Endothelial cell of umbilical vein (primary cell): Measurements from ENCODE around the gene WDR36. TPM values are rescaled to one million over a fixed set of nuclear protein-coding genes. Genes with fewer than 3 reads are reported as not detected.

ENCODE experiments used
- BruUV-seq: library from RNA; stranded (reverse); fragments of 400-500 nt; replicated peaks from 2 replicates; lab custom pipeline; 2021; lab: Mats Ljungman, UMichigan
- CTCF ChIA-PET: fragments of 300-600, 350-600 bp; sonication (Branson Sonifier 250); formaldehyde crosslinking; loops from one replicate; lab custom pipeline; 2021; ENCODE audit warnings: antibody characterized with exemption, inconsistent platforms; lab: Charles Lee
- POLR2A ChIA-PET: fragments of 300-600, 350-600 bp; sonication (Branson Sonifier 250); formaldehyde crosslinking; loops from one replicate; lab custom pipeline; 2021; ENCODE audit warnings: antibody characterized with exemption, inconsistent platforms; lab: Charles Lee
- DNase-seq: peaks from one replicate; pipeline ENCODE4 v3.0.0-alpha.2; 2011; ENCODE audit warnings: low read depth, low spot score
- FAIRE-seq: peaks from 2 replicates; lab custom pipeline; 2011; peaks lifted over from hg19 to GRCh38; lab: Jason Lieb, UNC
- H2AFZ ChIP-seq: 2 replicates; pipeline ENCODE4 v1.6.0; 2012; ENCODE audit warnings: low read depth, low read length, control low read depth, inconsistent platforms
- H3K27ac ChIP-seq: 2 replicates; pipeline ENCODE4 v1.5.1; 2011; ENCODE audit warnings: low read depth, mild to moderate bottlenecking, control low read depth, low read length, moderate library complexity; ENCODE audit not compliant: insufficient read depth
- H3K27me3 ChIP-seq, 2 experiments: 2 replicates each; pipeline versions ENCODE4 v1.6.0 to v1.6.1; 2011; ENCODE audit warnings: low read length in 2 of 2, mixed read lengths in 1 of 2; ENCODE audit not compliant: control insufficient read depth in 2 of 2, insufficient read depth in 2 of 2
- H3K36me3 ChIP-seq, 2 experiments: 2 replicates in 1 of 2; 3 replicates in 1 of 2; pipeline ENCODE4 v1.5.1; 2011; ENCODE audit warnings: low read length in 2 of 2, mild to moderate bottlenecking in 1 of 2, moderate library complexity in 1 of 2; ENCODE audit not compliant: control insufficient read depth in 2 of 2, insufficient read depth in 2 of 2; ENCODE audit errors: extremely low read depth in 1 of 2
- H3K4me1 ChIP-seq: 3 replicates; pipeline ENCODE4 v1.5.1; 2011; ENCODE audit warnings: mild to moderate bottlenecking, low read length; ENCODE audit not compliant: control insufficient read depth, insufficient read depth; ENCODE audit errors: extremely low read depth
- H3K4me2 ChIP-seq: 2 replicates; pipeline ENCODE4 v1.6.1; 2011; ENCODE audit warnings: low read length, control low read depth, mixed read lengths; ENCODE audit not compliant: insufficient read depth
- H3K4me3 ChIP-seq, 3 experiments: fragments of 200-600 bp in 1 of 3; sonication (generic), shearing (Covaris generic) in 1 of 3; replicated peaks in 1 of 3; 2 replicates each; pipeline ENCODE4 v1.5.1; 2011 to 2016; ENCODE audit warnings: control low read depth in 3 of 3, low read length in 3 of 3, mild to moderate bottlenecking in 2 of 3, inconsistent platforms in 1 of 3, low read depth in 1 of 3, moderate library complexity in 1 of 3; ENCODE audit not compliant: insufficient read depth in 1 of 3
- H3K79me2 ChIP-seq: 2 replicates; pipeline ENCODE4 v1.6.0; 2012; ENCODE audit warnings: low read length, inconsistent platforms; ENCODE audit not compliant: control insufficient read depth, insufficient read depth
- H3K9ac ChIP-seq: replicated peaks from 2 replicates; pipeline ENCODE3; 2011; ENCODE audit warnings: low read length, control low read depth; ENCODE audit not compliant: insufficient read depth; ENCODE audit errors: extremely low read depth
- H3K9me1 ChIP-seq: replicated peaks from 3 replicates; pipeline ENCODE4 v1.6.0; 2011; ENCODE audit warnings: mild to moderate bottlenecking, low read length; ENCODE audit not compliant: control insufficient read depth, insufficient read depth; ENCODE audit errors: extremely low read depth
- H3K9me3 ChIP-seq: replicated peaks from 2 replicates; pipeline ENCODE4 v1.5.1; 2012; ENCODE audit warnings: low read length, inconsistent platforms; ENCODE audit not compliant: control insufficient read depth, insufficient read depth
- H4K20me1 ChIP-seq: replicated peaks from 2 replicates; pipeline ENCODE3; 2011; ENCODE audit warnings: mild to moderate bottlenecking, low read length; ENCODE audit not compliant: control insufficient read depth, insufficient read depth; ENCODE audit errors: extremely low read depth
- EZH2 ChIP-seq: IDR thresholded peaks from 2 replicates; pipeline ENCODE4 v1.6.1; 2012; ENCODE audit warnings: borderline replicate concordance, low read depth, mild to moderate bottlenecking, moderate library complexity, low read length, inconsistent platforms; ENCODE audit not compliant: severe bottlenecking
- FOS ChIP-seq: IDR thresholded peaks from 2 replicates; pipeline ENCODE4 v1.6.1; 2011; ENCODE audit warnings: mild to moderate bottlenecking, low read length, moderate library complexity, borderline replicate concordance; ENCODE audit not compliant: insufficient read depth
- GATA2 ChIP-seq: IDR thresholded peaks from 2 replicates; pipeline ENCODE4 v1.7.0; 2011; ENCODE audit warnings: low read depth, mild to moderate bottlenecking, moderate library complexity, mixed read lengths, low read length; ENCODE audit not compliant: insufficient read length, insufficient read depth
- JUN ChIP-seq: IDR thresholded peaks from 2 replicates; pipeline ENCODE4 v1.6.1; 2011; ENCODE audit warnings: borderline replicate concordance, low read depth; ENCODE audit not compliant: insufficient read length, insufficient read depth
- MAX ChIP-seq: IDR thresholded peaks from 2 replicates; pipeline ENCODE4 v1.6.1; 2011; ENCODE audit not compliant: insufficient read depth, insufficient read length
- MYC ChIP-seq: IDR thresholded peaks from one replicate; pipeline ENCODE4 v1.6.1; 2011; ENCODE audit warnings: mild to moderate bottlenecking, low read depth, low read length
- POLR2A ChIP-seq: IDR thresholded peaks from 2 replicates; pipeline ENCODE4 v1.6.1; 2012; ENCODE audit warnings: low read depth, mild to moderate bottlenecking, control low read depth, low read length
- POLR2AphosphoS5 ChIP-seq: IDR thresholded peaks from 2 replicates; pipeline ENCODE4 v1.6.1; 2012; ENCODE audit warnings: low read depth, mild to moderate bottlenecking, control low read depth, low read length, moderate library complexity; ENCODE audit not compliant: insufficient read depth
- dilution Hi-C: fragments of 300-500 bp; cut with MboI; formaldehyde crosslinking; loops from one replicate; pipeline ENCODE4 v1.15.0; 2019; ENCODE audit warnings: low sequenced_read_pairs; ENCODE audit not compliant: extremely low pct_ligation_motif_present
- intact Hi-C: fragments of 100-400 bp; cut with micrococcal nuclease; formaldehyde crosslinking; loops from one replicate; pipeline ENCODE4 v1.10.0; 2022
- polyA plus RNA-seq, 4 experiments: library from polyadenylated mRNA; depleted of rRNA in 3 of 4; stranded (reverse) in 3 of 4; unstranded in 1 of 4; fragments of >200 nt; gene quantifications; 2 replicates each; pipeline versions ENCODE4 v1.2.1 to v1.2.3, GENCODE V29; 2011 to 2012; ENCODE audit warnings: missing spikeins in 1 of 4
- total RNA-seq: library from RNA; stranded (reverse); gene quantifications from 2 replicates; pipeline ENCODE4 v1.2.3, GENCODE V29; 2021
- TF ChIP-seq, protein P1 (sequence below), 2 donors: IDR thresholded peaks; 1 replicate in 1 of 2; 2 replicates in 1 of 2; pipeline ENCODE4 v1.5.1; 2011; ENCODE audit warnings: low read length in 2 of 2, mild to moderate bottlenecking in 2 of 2, moderate library complexity in 2 of 2, control low read depth in 1 of 2, inconsistent platforms in 1 of 2, low read depth in 1 of 2; ENCODE audit not compliant: insufficient read depth in 1 of 2; ENCODE audit errors: extremely low read depth in 1 of 2

Gene WDR36
- total and polyA plus RNA-seq, 2 donors (not counting 3 experiments of a cell fraction or from before 2014, with no cell fraction given): 10.6 to 30.2 TPM

GRCh38 chr5:111122398-111122797, 30.2 kb downstream of the WDR36 start:
- peaks cover 3 to 26% of the 10 kb centered on the region in 2 experiments for H3K36me3 ChIP-seq
- intact Hi-C loops (no loop called here), dilution Hi-C loops (no loop called here)
- POLR2A ChIA-PET: no interaction called here
- H4K20me1 ChIP-seq: peaks cover 3% of the 10 kb centered on the region
- H3K27me3 ChIP-seq: no peaks in the 10 kb centered on the region
- FAIRE-seq (no peak), DNase-seq (no peak)
- H2AFZ ChIP-seq: no peak overlapping the region
- H3K4me2 ChIP-seq: no peak overlapping the region
- H3K9me3 ChIP-seq: no peaks in the 10 kb centered on the region
- no peaks in the 10 kb centered on the region for H3K9me1 ChIP-seq
- H3K27ac ChIP-seq: no peak overlapping the region
- no peaks in the 10 kb centered on the region for H3K79me2 ChIP-seq
- no peak overlapping the region for H3K9ac ChIP-seq
- no TSS peak for BruUV-seq
- peaks cover 6% of the 10 kb centered on the region for H3K4me1 ChIP-seq
- no peak for TF ChIP-seq POLR2A
- TF ChIP-seq POLR2AphosphoS5: no peak
- no peak for TF ChIP-seq JUN
- no peak for TF ChIP-seq FOS
- no peak for TF ChIP-seq MYC
- TF ChIP-seq MAX: no peak
- no peak for TF ChIP-seq EZH2
- TF ChIP-seq GATA2: no peak
- TF ChIP-seq, protein P1, sequence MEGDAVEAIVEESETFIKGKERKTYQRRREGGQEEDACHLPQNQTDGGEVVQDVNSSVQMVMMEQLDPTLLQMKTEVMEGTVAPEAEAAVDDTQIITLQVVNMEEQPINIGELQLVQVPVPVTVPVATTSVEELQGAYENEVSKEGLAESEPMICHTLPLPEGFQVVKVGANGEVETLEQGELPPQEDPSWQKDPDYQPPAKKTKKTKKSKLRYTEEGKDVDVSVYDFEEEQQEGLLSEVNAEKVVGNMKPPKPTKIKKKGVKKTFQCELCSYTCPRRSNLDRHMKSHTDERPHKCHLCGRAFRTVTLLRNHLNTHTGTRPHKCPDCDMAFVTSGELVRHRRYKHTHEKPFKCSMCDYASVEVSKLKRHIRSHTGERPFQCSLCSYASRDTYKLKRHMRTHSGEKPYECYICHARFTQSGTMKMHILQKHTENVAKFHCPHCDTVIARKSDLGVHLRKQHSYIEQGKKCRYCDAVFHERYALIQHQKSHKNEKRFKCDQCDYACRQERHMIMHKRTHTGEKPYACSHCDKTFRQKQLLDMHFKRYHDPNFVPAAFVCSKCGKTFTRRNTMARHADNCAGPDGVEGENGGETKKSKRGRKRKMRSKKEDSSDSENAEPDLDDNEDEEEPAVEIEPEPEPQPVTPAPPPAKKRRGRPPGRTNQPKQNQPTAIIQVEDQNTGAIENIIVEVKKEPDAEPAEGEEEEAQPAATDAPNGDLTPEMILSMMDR (IDR thresholded peaks at IDR 0.05; ENCODE audit: extremely low read depth in 1 of 2, insufficient read depth in 1 of 2, low read depth in 1 of 2, low read length in 2 of 2): no peak
- CTCF ChIA-PET: no interaction called here
- H3K4me3 ChIP-seq: no peak overlapping the region
